Naive thymus-derived CD4-positive, alpha-beta T cell (primary cell): ENCODE measurements around the gene FUT3. TPM values are rescaled to one million over a fixed set of nuclear protein-coding genes. Genes with fewer than 3 reads are reported as not detected.
"Not testable (repeated sequence)": the region's sequence is repeated elsewhere in the genome, so short reads cannot be mapped to it uniquely, and the experiment has no call there.

ENCODE experiments used
- ATAC-seq: fragments of 150-1000 bp; cut with Tn5 transposase; 2 replicates; pipeline ENCODE4 v1.10.0; 2021; ENCODE audit warnings: mild to moderate bottlenecking, moderate library complexity
- CTCF ChIA-PET: fragments of 350-600 bp; sonication (Branson Sonifier 250); formaldehyde crosslinking; loops from one replicate; lab custom pipeline; 2021; ENCODE audit warnings: antibody characterized with exemption; lab: Charles Lee
- POLR2A ChIA-PET: fragments of 350-600 bp; sonication (Branson Sonifier 250); formaldehyde crosslinking; loops from one replicate; lab custom pipeline; 2021; ENCODE audit warnings: antibody characterized with exemption, inconsistent platforms; lab: Charles Lee
- DNase-seq, 9 donors: peaks; one replicate each; pipeline versions ENCODE4 v3.0.0 to v3.0.0-alpha.2; 2020 to 2022; ENCODE audit warnings: mixed read lengths in 1 of 9
- H3K27ac ChIP-seq: one replicate; pipeline ENCODE4 v1.7.0; 2013; ENCODE audit warnings: mild to moderate bottlenecking, low read depth, low read length, moderate library complexity
- H3K27me3 ChIP-seq, 2 donors: one replicate each; pipeline ENCODE4 v1.7.0; 2013; ENCODE audit warnings: low read length in 2 of 2, mild to moderate bottlenecking in 2 of 2, moderate library complexity in 2 of 2; ENCODE audit not compliant: control insufficient read depth in 2 of 2, insufficient read depth in 2 of 2
- H3K36me3 ChIP-seq, 3 experiments: 1 replicate in 2 of 3; 2 replicates in 1 of 3; pipeline ENCODE4 v1.7.0; 2013; ENCODE audit warnings: low read length in 3 of 3, mild to moderate bottlenecking in 3 of 3, moderate library complexity in 1 of 3; ENCODE audit not compliant: insufficient read depth in 3 of 3, control insufficient read depth in 2 of 3
- H3K4me1 ChIP-seq, 2 donors: one replicate each; pipeline ENCODE4 v1.7.0; 2013; ENCODE audit warnings: low read length in 2 of 2, mild to moderate bottlenecking in 2 of 2, moderate library complexity in 1 of 2; ENCODE audit not compliant: control insufficient read depth in 2 of 2, insufficient read depth in 2 of 2
- H3K4me3 ChIP-seq: 2 replicates; pipeline ENCODE4 v1.7.0; 2013; ENCODE audit warnings: mild to moderate bottlenecking, low read length
- H3K9me3 ChIP-seq, 3 experiments: 1 replicate in 2 of 3; 2 replicates in 1 of 3; pipeline ENCODE4 v1.7.0; 2013; ENCODE audit warnings: low read length in 3 of 3; ENCODE audit not compliant: control insufficient read depth in 2 of 3
- H3K27ac Mint-ChIP-seq, 9 donors: one replicate each; pipeline ENCODE4 v1.8.0; 2020 to 2022; ENCODE audit warnings: mixed read lengths in 9 of 9, mild to moderate bottlenecking in 8 of 9, moderate library complexity in 5 of 9, inconsistent platforms in 2 of 9
- H3K27me3 Mint-ChIP-seq, 5 donors: one replicate each; pipeline ENCODE4 v1.8.0; 2021 to 2022; ENCODE audit warnings: mixed read lengths in 5 of 5, mild to moderate bottlenecking in 1 of 5
- H3K36me3 Mint-ChIP-seq, 5 donors: one replicate each; pipeline ENCODE4 v1.8.0; 2020 to 2022; ENCODE audit warnings: mixed read lengths in 5 of 5, mild to moderate bottlenecking in 3 of 5, inconsistent platforms in 1 of 5
- H3K4me1 Mint-ChIP-seq, 7 donors: one replicate each; pipeline ENCODE4 v1.8.0; 2020 to 2022; ENCODE audit warnings: mixed read lengths in 7 of 7, mild to moderate bottlenecking in 3 of 7, inconsistent platforms in 1 of 7
- H3K4me3 Mint-ChIP-seq, 10 donors: one replicate each; pipeline ENCODE4 v1.8.0; 2020 to 2022; ENCODE audit warnings: mild to moderate bottlenecking in 10 of 10, mixed read lengths in 10 of 10, moderate library complexity in 6 of 10, inconsistent platforms in 2 of 10
- H3K9me3 Mint-ChIP-seq, 11 donors: one replicate each; pipeline ENCODE4 v1.8.0; 2020 to 2022; ENCODE audit warnings: mixed read lengths in 11 of 11, mild to moderate bottlenecking in 4 of 11, inconsistent platforms in 1 of 11, moderate library complexity in 1 of 11
- intact Hi-C, 2 donors: fragments of 100-400 bp; cut with micrococcal nuclease; formaldehyde crosslinking; loops; one replicate each; pipeline ENCODE4 v1.15.1; 2023
- polyA plus RNA-seq, 2 donors: library from polyadenylated mRNA; unstranded; fragments of 300-500 nt; fragmentation: Illumina TruSeq; gene quantifications; one replicate each; pipeline ENCODE4 v1.2.3, GENCODE V29; 2021
- total RNA-seq, 6 experiments: library from RNA in 5 of 6; stranded (reverse) in 5 of 6; gene quantifications; 1 replicate in 5 of 6; 2 replicates in 1 of 6; pipeline ENCODE4 v1.2.3 and lab custom pipeline; 2021 to 2026

FUT3 gene
- total and polyA plus RNA-seq, 7 experiments from 2014 or later: 0.29 to 0.45 TPM; not detected in 5

GRCh38 chr19:5848621-5849020, 2.6 kb downstream of the FUT3 start:
- H3K27ac ChIP-seq, intact Hi-C loops, H3K4me1 ChIP-seq, H3K27ac Mint-ChIP-seq, H3K4me3 ChIP-seq, H3K9me3 Mint-ChIP-seq, H3K27me3 ChIP-seq, H3K4me3 Mint-ChIP-seq, H3K36me3 ChIP-seq, H3K9me3 ChIP-seq, ATAC-seq, H3K4me1 Mint-ChIP-seq, H3K36me3 Mint-ChIP-seq, POLR2A ChIA-PET, DNase-seq, H3K27me3 Mint-ChIP-seq, CTCF ChIA-PET: not testable (repeated sequence)

DNA sequence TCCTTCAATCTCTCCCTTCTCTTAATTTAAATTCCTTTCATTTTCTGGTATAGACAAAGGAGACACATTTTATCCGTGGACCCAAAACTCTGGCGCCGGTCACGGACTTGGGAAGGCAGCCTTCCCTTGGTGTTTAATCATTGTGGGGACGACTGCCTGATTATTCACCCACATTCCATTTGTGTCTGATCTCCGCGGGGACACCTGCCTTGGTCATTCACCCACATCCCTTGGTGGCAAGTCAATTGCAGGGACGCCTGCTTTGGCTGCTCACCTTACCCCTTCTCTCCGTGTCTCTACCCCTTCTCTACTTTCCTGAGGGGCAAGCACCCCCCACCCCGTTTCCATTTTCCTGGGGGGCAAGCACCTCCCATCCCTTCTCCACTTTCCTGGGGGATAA, 3.4 kb downstream of the FUT3 start:
- H3K9me3 Mint-ChIP-seq, DNase-seq, intact Hi-C loops, ATAC-seq, H3K4me1 ChIP-seq, H3K4me1 Mint-ChIP-seq, H3K36me3 ChIP-seq, H3K36me3 Mint-ChIP-seq, H3K27ac ChIP-seq, H3K27me3 ChIP-seq, H3K4me3 Mint-ChIP-seq, CTCF ChIA-PET, H3K4me3 ChIP-seq, POLR2A ChIA-PET, H3K27me3 Mint-ChIP-seq, H3K9me3 ChIP-seq, H3K27ac Mint-ChIP-seq: not testable (repeated sequence)

DNA sequence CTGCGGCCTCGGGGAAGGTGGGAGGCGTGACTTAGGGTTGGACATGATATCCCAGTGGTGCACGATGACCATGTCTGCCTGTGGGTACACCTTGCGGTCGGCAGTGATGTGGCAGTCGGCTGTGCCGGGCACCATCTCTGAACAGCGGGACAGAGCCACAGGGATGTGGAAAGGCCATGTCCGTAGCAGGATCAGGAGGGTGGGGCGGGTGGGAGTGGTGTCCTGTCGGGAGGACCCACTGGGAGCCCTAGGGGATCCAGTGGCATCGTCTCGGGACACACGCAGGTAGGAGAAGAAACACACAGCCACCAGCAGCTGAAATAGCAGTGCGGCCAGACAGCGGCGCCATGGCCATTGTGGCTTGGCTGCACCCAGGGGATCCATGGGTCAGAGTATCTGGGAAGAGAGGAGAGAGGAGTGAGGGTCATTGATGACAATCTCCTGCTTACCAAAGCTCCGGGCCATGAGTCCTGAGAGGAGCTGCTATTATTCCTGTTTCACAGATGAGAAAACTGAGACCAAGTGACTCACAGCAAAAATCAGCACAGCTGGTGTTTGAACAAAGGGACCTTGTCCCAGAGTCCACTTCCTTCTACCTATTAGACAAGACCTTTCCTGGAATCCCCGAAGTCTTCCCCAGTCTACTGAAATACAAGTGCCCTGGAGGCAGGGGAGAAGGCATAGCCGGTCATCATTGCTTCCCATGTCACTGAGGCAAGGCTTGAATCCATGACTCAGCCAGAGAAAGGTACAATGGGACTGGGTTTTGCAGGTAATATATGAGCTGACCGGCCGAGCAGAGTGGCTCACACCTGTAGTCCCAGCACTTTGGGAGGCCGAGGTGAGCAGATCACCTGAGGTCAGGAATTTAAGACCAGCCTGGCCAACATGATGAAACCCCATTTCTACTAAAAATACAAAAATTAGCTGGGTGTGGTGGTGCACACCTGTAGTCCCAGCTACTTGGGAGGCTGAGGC, 6.5 kb downstream of the FUT3 start:
- intact Hi-C loops: no loop called here
- H3K9me3 ChIP-seq: no peaks in the 10 kb centered on the region
- ChIA-PET POLR2A (no interaction called here), CTCF (no interaction called here)
- H3K4me3 ChIP-seq: no peak overlapping the region
- no peaks in the 10 kb centered on the region for H3K9me3 Mint-ChIP-seq
- H3K4me3 Mint-ChIP-seq: no peak overlapping the region
- DNase-seq (no peak), ATAC-seq (no peak)
- peaks cover 0 to under 1% (median 0%) of the 10 kb centered on the region in 7 donors for H3K4me1 Mint-ChIP-seq
- H3K27me3 ChIP-seq: no peaks in the 10 kb centered on the region
- no peaks in the 10 kb centered on the region for H3K36me3 ChIP-seq
- no peaks in the 10 kb centered on the region for H3K36me3 Mint-ChIP-seq
- H3K27ac Mint-ChIP-seq: no peak overlapping the region
- no peaks in the 10 kb centered on the region for H3K4me1 ChIP-seq
- H3K27me3 Mint-ChIP-seq: no peaks in the 10 kb centered on the region
- H3K27ac ChIP-seq: no peak overlapping the region

DNA sequence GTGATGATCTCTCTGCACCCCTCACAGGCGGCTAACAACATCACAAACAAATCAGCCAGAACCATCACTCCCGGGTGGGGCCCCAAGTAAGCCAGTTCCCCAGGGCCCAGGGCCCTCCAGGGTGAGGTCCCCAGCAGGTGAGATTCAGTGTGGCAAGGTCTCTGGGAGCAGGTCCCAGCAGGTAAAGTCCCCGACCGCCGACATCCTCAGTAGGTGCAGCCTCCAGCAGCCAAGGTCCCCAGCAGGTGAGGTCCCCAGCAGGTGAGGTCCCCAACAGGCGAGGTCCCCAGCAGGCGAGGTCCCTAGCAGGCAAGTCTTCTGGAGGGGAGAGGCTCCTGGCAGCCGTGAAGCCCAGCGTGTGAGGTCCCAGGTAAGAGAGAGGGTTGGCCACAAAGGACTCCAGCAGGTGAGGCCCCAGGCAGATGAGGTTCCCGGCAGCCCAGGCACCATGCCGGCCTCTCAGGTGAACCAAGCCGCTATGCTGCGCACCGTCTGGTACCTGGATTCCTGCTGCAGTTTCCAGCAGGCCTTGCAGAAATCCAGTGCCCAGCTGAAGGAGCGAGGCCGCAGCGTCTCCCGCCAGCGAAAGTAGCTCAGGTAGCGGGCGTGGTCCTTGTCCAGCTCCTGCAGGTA, 7.8 kb downstream of the FUT3 start:
- no peak for DNase-seq
- peaks cover 0 to 7% (median 0%) of the 10 kb centered on the region in 7 donors for H3K4me1 Mint-ChIP-seq
- H3K27ac ChIP-seq: no peak overlapping the region
- intact Hi-C loops: no loop called here
- no peak overlapping the region for H3K4me3 Mint-ChIP-seq
- ChIA-PET POLR2A (no interaction called here), CTCF (no interaction called here)
- no peaks in the 10 kb centered on the region for H3K4me1 ChIP-seq
- H3K27me3 ChIP-seq: no peaks in the 10 kb centered on the region
- H3K36me3 ChIP-seq: no peaks in the 10 kb centered on the region
- no peak overlapping the region for H3K27ac Mint-ChIP-seq
- no peaks in the 10 kb centered on the region for H3K9me3 ChIP-seq
- no peak for ATAC-seq
- no peak overlapping the region for H3K4me3 ChIP-seq
- peaks cover 0 to 2% (median 0%) of the 10 kb centered on the region in 5 donors for H3K27me3 Mint-ChIP-seq
- no peaks in the 10 kb centered on the region for H3K36me3 Mint-ChIP-seq
- no peaks in the 10 kb centered on the region for H3K9me3 Mint-ChIP-seq

DNA sequence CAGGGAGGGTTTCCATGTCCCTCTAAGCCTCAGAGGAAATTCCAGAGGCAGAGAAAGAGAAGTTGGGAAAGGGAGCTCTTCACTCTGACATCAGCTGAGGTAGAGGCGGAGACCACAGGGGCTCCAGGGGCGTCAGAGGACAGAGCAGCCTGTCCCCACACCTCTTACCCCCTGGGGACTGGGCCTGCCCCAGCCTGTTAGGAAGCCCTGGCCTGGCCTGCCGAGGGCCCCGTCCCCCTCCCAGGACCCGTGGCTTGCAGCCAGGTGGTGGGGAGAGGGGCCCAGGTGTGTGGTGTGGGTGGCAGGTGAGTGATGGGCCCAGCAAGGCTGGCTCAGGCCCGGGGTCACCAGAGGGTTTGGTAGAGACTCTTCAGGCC, 9.5 kb downstream of the FUT3 start:
- POLR2A ChIA-PET, H3K36me3 ChIP-seq, H3K27ac ChIP-seq: not testable (repeated sequence)

DNA sequence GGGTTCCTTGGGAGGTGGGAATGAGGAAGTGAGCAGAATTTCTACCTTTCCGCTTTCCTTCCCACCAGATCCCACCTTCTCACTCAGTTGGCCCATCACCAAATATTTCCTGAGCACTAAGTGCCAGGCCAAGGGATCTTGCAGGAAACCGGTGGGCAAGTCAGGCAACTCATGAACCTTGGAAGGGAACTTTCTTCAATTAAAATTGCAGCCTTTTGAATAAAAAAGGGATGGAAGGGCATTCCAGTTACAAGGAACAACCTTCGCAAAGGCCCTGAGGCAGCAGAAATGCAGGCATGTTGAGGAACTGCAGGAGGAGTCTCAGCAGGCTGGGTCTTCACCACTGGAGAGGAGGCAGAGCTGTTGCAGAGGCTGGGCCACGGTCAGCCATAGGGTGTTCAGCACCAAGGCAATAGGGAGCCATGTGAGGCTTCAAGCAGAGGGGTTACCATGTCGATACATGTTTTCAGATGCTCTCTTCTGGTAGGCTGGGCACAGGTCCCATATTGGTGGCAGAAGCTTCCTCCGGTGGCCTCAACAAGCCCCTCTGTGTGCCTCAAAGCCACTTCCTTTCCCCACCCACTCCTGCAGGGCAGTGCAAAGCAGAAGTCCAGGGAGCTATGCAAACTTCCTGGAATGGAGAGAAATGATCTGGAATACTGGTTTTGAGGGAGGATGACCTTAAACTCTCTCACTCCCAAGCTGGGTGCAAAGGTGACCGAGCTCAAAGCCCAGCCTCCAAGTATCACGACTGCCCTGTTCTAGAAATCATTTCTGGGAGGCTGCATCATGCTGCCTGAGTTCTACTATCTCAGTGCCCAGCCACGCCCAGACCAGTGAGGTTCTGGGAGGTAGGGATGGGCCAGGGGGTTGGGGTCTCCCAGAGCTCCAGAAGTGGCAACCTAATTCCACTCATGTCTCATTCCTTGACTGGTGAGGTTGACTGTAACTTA, 11.9 kb downstream of the FUT3 start, which contains the start of gene FUT6:
FUT6 (minus strand) TSS at position 638 of the 953 bp plus-strand sequence. CDS start 7,135 bp downstream, outside the sequence.
- DNase-seq (no peak), ATAC-seq (no peak)
- no peak within 1 kb of the TSS for H3K27ac Mint-ChIP-seq
- CTCF ChIA-PET: interaction anchor here (1.4 kb wide), 1 partner anchor 11 kb away, joined by 4 read pairs; no protein-coding TSS in a partner anchor
- Histone ChIP-seq H3K9me3 (no peaks in the 10 kb centered on the region), H3K4me3 (no peak within 1 kb of the TSS), H3K4me1 (no peaks in the 10 kb centered on the region), H3K27me3 (no peaks in the 10 kb centered on the region), H3K27ac (no peak within 1 kb of the TSS), H3K36me3 (no peaks in the 10 kb centered on the region)
- POLR2A ChIA-PET: no interaction called here
- intact Hi-C loops: no loop called here
- H3K36me3 Mint-ChIP-seq: no peaks in the 10 kb centered on the region
- peaks cover 0 to 12% (median 0%) of the 10 kb centered on the region in 7 donors for H3K4me1 Mint-ChIP-seq
- H3K4me3 Mint-ChIP-seq: peak within 1 kb of the TSS in 2 of 10 donors; percentile 23 to 30
- H3K27me3 Mint-ChIP-seq: peaks cover 0 to 9% (median 3%) of the 10 kb centered on the region in 5 donors
- no peaks in the 10 kb centered on the region for H3K9me3 Mint-ChIP-seq

More for the DNA sequence above, 9.5 kb downstream of the FUT3 start:
- H3K27me3 ChIP-seq, H3K4me3 ChIP-seq, H3K36me3 Mint-ChIP-seq, intact Hi-C loops, H3K9me3 Mint-ChIP-seq, DNase-seq, CTCF ChIA-PET, H3K4me1 ChIP-seq, ATAC-seq, H3K9me3 ChIP-seq, H3K4me3 Mint-ChIP-seq, H3K27ac Mint-ChIP-seq, H3K27me3 Mint-ChIP-seq: not testable (repeated sequence)
- H3K4me1 Mint-ChIP-seq: peaks cover 0 to 12% (median 0%) of the 10 kb centered on the region in 7 donors
